ENCODE results near the gene ATG13.
"Not testable (repeated sequence)": the region's sequence is repeated elsewhere in the genome, so short reads cannot be mapped to it uniquely, and the experiment has no call there.

The ATG13 gene

GRCh38 chr11:46643531-46643930 lies 26.2 kb downstream of the ATG13 start:
- no peak for DNase-seq (ENCODE audit: low read depth in 2 of 2)

GRCh38 chr11:46643986-46644385 lies 26.6 kb downstream of the ATG13 start:
- DNase-seq (ENCODE audit: low read depth in 2 of 2): no peak

GRCh38 chr11:46649180-46649738 lies 31.9 kb downstream of the ATG13 start:
- no peak for DNase-seq (ENCODE audit: low read depth in 2 of 2)

GRCh38 chr11:46655631-46656030 lies 38.3 kb downstream of the ATG13 start:
- no peak for DNase-seq (ENCODE audit: low read depth in 2 of 2)

- DNase-seq (ENCODE audit: low read depth in 2 of 2): no peak
Observed at GRCh38 chr11:46657186-46657585, 39.8 kb downstream of the ATG13 start.

GRCh38 chr11:46658259-46658658 lies 40.9 kb downstream of the ATG13 start:
- no peak for DNase-seq (ENCODE audit: low read depth in 2 of 2)

- DNase-seq (ENCODE audit: low read depth in 2 of 2): no peak
Observed at GRCh38 chr11:46659908-46660307, 42.6 kb downstream of the ATG13 start.

GRCh38 chr11:46661836-46662235 lies 44.5 kb downstream of the ATG13 start:
- no peak for DNase-seq (ENCODE audit: low read depth in 2 of 2)

- DNase-seq (ENCODE audit: low read depth in 2 of 2): no peak
Observed at GRCh38 chr11:46662366-46662765, 45.0 kb downstream of the ATG13 start.

- DNase-seq (ENCODE audit: low read depth in 2 of 2): no peak
Observed at GRCh38 chr11:46663277-46663940, 46.1 kb downstream of the ATG13 start.

- DNase-seq (ENCODE audit: low read depth in 2 of 2): no peak
Observed at GRCh38 chr11:46664612-46665011, 47.3 kb downstream of the ATG13 start.

GRCh38 chr11:46665356-46665755 lies 48.0 kb downstream of the ATG13 start:
- no peak for DNase-seq (ENCODE audit: low read depth in 2 of 2)

- DNase-seq (ENCODE audit: low read depth in 2 of 2): no peak
Observed at GRCh38 chr11:46666516-46666915, 49.2 kb downstream of the ATG13 start.

GRCh38 chr11:46667043-46667481 lies 49.7 kb downstream of the ATG13 start:
- no peak for DNase-seq (ENCODE audit: low read depth in 2 of 2)

GRCh38 chr11:46668480-46669085 lies 51.2 kb downstream of the ATG13 start:
- DNase-seq (ENCODE audit: low read depth in 2 of 2): no peak

- DNase-seq (ENCODE audit: low read depth in 2 of 2): no peak
Observed at GRCh38 chr11:46669711-46670139, 52.4 kb downstream of the ATG13 start.

- not testable (repeated sequence) for DNase-seq (ENCODE audit: low read depth in 2 of 2)
Observed at GRCh38 chr11:46670521-46670920, 53.2 kb downstream of the ATG13 start.

GRCh38 chr11:46671958-46672315 lies 54.6 kb downstream of the ATG13 start:
- DNase-seq (ENCODE audit: low read depth in 2 of 2): no peak

- DNase-seq (ENCODE audit: low read depth in 2 of 2): no peak
Observed at GRCh38 chr11:46672381-46672839, 55.1 kb downstream of the ATG13 start.

- DNase-seq (ENCODE audit: low read depth in 2 of 2): no peak
Observed at GRCh38 chr11:46673713-46674462, 56.5 kb downstream of the ATG13 start.

- no peak for DNase-seq (ENCODE audit: low read depth in 2 of 2)
Observed at GRCh38 chr11:46674463-46675287, 57.3 kb downstream of the ATG13 start.
